Prostate gland (tissue), 2 donors: ENCODE data around the gene NME4. TPM values are rescaled to one million over a fixed set of nuclear protein-coding genes. Genes with fewer than 3 reads are reported as not detected.

Source experiments
- DNase-seq: peaks from one replicate; pipeline ENCODE4 v3.0.0-alpha.2; 2019; ENCODE audit warnings: low spot score
- H3K27ac ChIP-seq, 2 donors: fragments of 200-600 bp; sonication (generic); 2 replicates each; pipeline ENCODE4 v1.5.1; 2017 to 2019
- H3K27me3 ChIP-seq: fragments of 200-600 bp; sonication (generic); replicated peaks from 2 replicates; pipeline ENCODE4 v1.5.1; 2019; ENCODE audit not compliant: insufficient read depth
- H3K36me3 ChIP-seq, 2 donors: fragments of 200-600 bp; sonication (generic); 1 replicate in 1 of 2; 2 replicates in 1 of 2; pipeline versions ENCODE4 v1.5.1 to v1.8.1; 2017 to 2019
- H3K4me1 ChIP-seq: fragments of 200-600 bp; sonication (generic); replicated peaks from 2 replicates; pipeline ENCODE4 v1.5.1; 2019
- H3K4me3 ChIP-seq, 2 donors: fragments of 200-600 bp; sonication (generic); 2 replicates each; pipeline ENCODE4 v1.5.1; 2017 to 2019
- H3K9me3 ChIP-seq: fragments of 200-600 bp; sonication (generic); 2 replicates; pipeline ENCODE4 v1.5.1; 2017
- POLR2A ChIP-seq: fragments of 450-650 bp; IDR thresholded peaks from one replicate; pipeline ENCODE4 v1.6.1; 2016; ENCODE audit warnings: antibody characterized with exemption, mild to moderate bottlenecking
- POLR2AphosphoS5 ChIP-seq: sonication (generic); formaldehyde crosslinking; IDR thresholded peaks from one replicate; pipeline ENCODE4 v1.6.1; 2017; ENCODE audit warnings: antibody characterized with exemption
- WGBS: methylation state at CpG from one replicate; pipeline ENCODE4 v1.1.5; 2018; 5-methylcytosine and 5-hydroxymethylcytosine counted together
- intact Hi-C: fragments of 100-400 bp; cut with DNase I; formaldehyde crosslinking; loops from one replicate; pipeline ENCODE4 v1.14.2; 2022
- total RNA-seq, 2 donors: library from RNA; depleted of rRNA; stranded (reverse); fragments of >200 nt; gene quantifications; one replicate each; pipeline ENCODE4 v1.1.0, GENCODE V29; 2016
- TF ChIP-seq, protein P1 (sequence below), 4 experiments: fragments of 200-600 bp in 2 of 4; fragments of 450-650 bp in 2 of 4; sonication (generic) in 2 of 4; IDR thresholded peaks; 1 replicate in 3 of 4; 2 replicates in 1 of 4; pipeline ENCODE4 v1.5.1; 2016 to 2019; ENCODE audit warnings: antibody characterized with exemption in 4 of 4, mild to moderate bottlenecking in 2 of 4, moderate library complexity in 2 of 4

NME4 gene
- total RNA-seq, 2 donors from 2014 or later: 137 to 185 TPM

DNA sequence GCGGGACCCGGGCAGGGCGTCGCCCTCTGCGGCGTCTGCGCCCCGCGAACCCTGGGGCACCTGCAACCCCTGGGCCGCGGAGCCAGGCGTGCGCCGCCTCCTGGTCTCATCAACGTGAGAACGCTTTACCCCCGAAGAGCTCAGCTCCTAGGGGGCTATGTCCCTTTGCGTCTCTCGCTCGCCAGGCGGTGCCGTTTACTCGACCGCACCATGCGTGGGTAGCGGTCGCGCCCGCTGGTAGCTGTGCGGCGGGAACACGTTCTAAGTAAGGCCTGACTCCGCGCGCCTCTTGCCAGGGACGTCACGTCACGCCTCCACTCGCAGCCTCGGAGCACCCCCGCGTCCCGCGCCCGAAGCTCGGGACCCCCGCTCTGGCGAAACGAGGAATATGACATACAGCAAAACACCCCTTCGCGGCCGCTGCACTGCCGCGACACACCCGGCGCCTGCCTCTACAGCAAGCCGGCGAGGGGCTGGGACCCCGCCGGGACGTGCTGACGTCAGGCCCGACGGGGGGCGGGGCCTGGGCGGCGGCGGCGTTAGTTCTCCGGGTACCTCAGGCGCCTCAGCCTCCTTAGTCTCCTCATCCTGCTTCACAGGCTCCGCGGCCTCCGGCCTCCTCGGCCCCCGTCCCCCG is 28.2 kb downstream of the NME4 start, which contains the start of gene RAB11FIP3:
Gene RAB11FIP3 (plus strand): TSS at position 568 of the 637 bp plus-strand sequence. CDS start 358 bp downstream, outside the sequence.
- Histone ChIP-seq H3K9me3 (no peaks in the 10 kb centered on the region), H3K27ac (peak within 1 kb of the TSS; percentile 90 to 96), H3K27me3 (no peaks in the 10 kb centered on the region), H3K4me1 (peaks cover 7% of the 10 kb centered on the region), H3K36me3 (no peaks in the 10 kb centered on the region), H3K4me3 (peak within 1 kb of the TSS; percentile 54 to 62)
- intact Hi-C loops: loop anchor here (2.0 kb wide), 1 partner anchor 102 kb away; the partner anchor contains the start of gene CAPN15
- TF ChIP-seq POLR2A (peak; percentile 60), POLR2AphosphoS5 (peak; percentile 73)
- TF ChIP-seq, protein P1, sequence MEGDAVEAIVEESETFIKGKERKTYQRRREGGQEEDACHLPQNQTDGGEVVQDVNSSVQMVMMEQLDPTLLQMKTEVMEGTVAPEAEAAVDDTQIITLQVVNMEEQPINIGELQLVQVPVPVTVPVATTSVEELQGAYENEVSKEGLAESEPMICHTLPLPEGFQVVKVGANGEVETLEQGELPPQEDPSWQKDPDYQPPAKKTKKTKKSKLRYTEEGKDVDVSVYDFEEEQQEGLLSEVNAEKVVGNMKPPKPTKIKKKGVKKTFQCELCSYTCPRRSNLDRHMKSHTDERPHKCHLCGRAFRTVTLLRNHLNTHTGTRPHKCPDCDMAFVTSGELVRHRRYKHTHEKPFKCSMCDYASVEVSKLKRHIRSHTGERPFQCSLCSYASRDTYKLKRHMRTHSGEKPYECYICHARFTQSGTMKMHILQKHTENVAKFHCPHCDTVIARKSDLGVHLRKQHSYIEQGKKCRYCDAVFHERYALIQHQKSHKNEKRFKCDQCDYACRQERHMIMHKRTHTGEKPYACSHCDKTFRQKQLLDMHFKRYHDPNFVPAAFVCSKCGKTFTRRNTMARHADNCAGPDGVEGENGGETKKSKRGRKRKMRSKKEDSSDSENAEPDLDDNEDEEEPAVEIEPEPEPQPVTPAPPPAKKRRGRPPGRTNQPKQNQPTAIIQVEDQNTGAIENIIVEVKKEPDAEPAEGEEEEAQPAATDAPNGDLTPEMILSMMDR (IDR thresholded peaks at IDR 0.05): peak in 3 of 4 experiments; percentile 21 to 31 (median 31)
- under 1% methylated on average over 45 of the region's 77 CpGs for WGBS
- peak; percentile 78 for DNase-seq

- H3K27me3 ChIP-seq: no peaks in the 10 kb centered on the region
- DNase-seq: no peak
- TF ChIP-seq, protein P1 (IDR thresholded peaks at IDR 0.05): no peak
- TF ChIP-seq POLR2A (no peak), POLR2AphosphoS5 (no peak)
- H3K9me3 ChIP-seq: no peaks in the 10 kb centered on the region
- WGBS: under 1% methylated on average over 59 of the region's 63 CpGs
- H3K4me1 ChIP-seq: peaks cover 7% of the 10 kb centered on the region
- peak overlapping the region; percentile 54 to 62 for H3K4me3 ChIP-seq
- no peaks in the 10 kb centered on the region for H3K36me3 ChIP-seq
- H3K27ac ChIP-seq: peak overlapping the region; percentile 90 to 96
- intact Hi-C loops: loop anchor here (2.0 kb wide), 1 partner anchor 101 kb away; the partner anchor contains the start of gene CAPN15
These were observed 28.7 kb downstream of the NME4 start for GRCh38 chr16:425740-426114.

- Histone ChIP-seq H3K27me3 (no peaks in the 10 kb centered on the region), H3K27ac (peak overlapping the region; percentile 90 to 96), H3K4me3 (peak overlapping the region; percentile 54 to 62), H3K9me3 (no peaks in the 10 kb centered on the region), H3K36me3 (no peaks in the 10 kb centered on the region), H3K4me1 (peaks cover 7% of the 10 kb centered on the region)
- TF ChIP-seq, protein P1 (IDR thresholded peaks at IDR 0.05): no peak
- TF ChIP-seq POLR2AphosphoS5: no peak
- no peak for TF ChIP-seq POLR2A
- DNase-seq: no peak
- intact Hi-C loops: no loop called here
- WGBS: under 1% methylated on average over 72 of the region's 97 CpGs
These were observed 29.3 kb downstream of the NME4 start for GRCh38 chr16:426115-426905.

DNA sequence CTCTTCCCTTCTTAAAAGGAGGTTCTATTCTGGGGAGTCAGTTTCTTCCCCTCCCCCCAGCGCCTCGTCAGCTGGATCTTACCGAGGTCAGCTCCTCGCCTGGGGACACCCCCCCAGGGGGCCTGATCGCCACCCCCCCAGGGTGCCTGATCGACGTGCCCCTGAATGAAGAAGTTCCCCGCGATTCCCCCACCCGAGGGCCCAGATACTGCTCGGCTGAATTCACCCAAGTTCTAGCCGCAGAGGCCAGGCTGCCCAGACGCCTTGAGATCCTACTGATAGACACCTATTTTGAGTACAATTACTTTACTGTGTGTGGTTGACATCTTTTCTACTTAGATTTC is 29.9 kb downstream of the NME4 start:
- Histone ChIP-seq H3K9me3 (no peaks in the 10 kb centered on the region), H3K4me3 (peak overlapping the region; percentile 54 to 62), H3K4me1 (peaks cover 7% of the 10 kb centered on the region), H3K36me3 (no peaks in the 10 kb centered on the region), H3K27me3 (no peaks in the 10 kb centered on the region), H3K27ac (peak overlapping the region in 1 of 2 donors; percentile 96)
- intact Hi-C loops: no loop called here
- WGBS: 8% methylated on average over 10 of the region's 13 CpGs
- no peak for DNase-seq
- TF ChIP-seq, protein P1 (IDR thresholded peaks at IDR 0.05): no peak
- no peak for TF ChIP-seq POLR2A
- TF ChIP-seq POLR2AphosphoS5: no peak
